Activated T-helper 2 cell treated with anti-CD3 and anti-CD28 coated beads, Interferon-gamma antibody, Interleukin-2, Interleukin-4, amounts not matched to agents 10 μg/mL and 5 μg/mL and 100 μg/mL, durations not matched to agents 14 hours and 24 hours and 36 hours (primary cell): ENCODE results near the gene TSC1. TPM values are rescaled to one million over a fixed set of nuclear protein-coding genes. Genes with fewer than 3 reads are reported as not detected.

ENCODE experiments used
- DNase-seq: peaks from one replicate; pipeline ENCODE4 v3.0.0; 2021; ENCODE audit warnings: low spot score
- H3K27ac Mint-ChIP-seq: one replicate; pipeline ENCODE4 v1.8.0; 2021; ENCODE audit warnings: mixed read lengths
- H3K27me3 Mint-ChIP-seq: one replicate; pipeline ENCODE4 v1.8.0; 2021; ENCODE audit warnings: low read depth, mixed read lengths
- H3K36me3 Mint-ChIP-seq: one replicate; pipeline ENCODE4 v1.8.0; 2021; ENCODE audit warnings: low read depth, mixed read lengths
- H3K4me1 Mint-ChIP-seq: one replicate; pipeline ENCODE4 v1.8.0; 2021; ENCODE audit warnings: low read depth, mixed read lengths
- H3K4me3 Mint-ChIP-seq: one replicate; pipeline ENCODE4 v1.8.0; 2021; ENCODE audit warnings: low read depth, mild to moderate bottlenecking, moderate library complexity, mixed read lengths
- H3K9me3 Mint-ChIP-seq: one replicate; pipeline ENCODE4 v1.8.0; 2021; ENCODE audit warnings: mixed read lengths
- intact Hi-C: fragments of 100-400 bp; cut with micrococcal nuclease; formaldehyde crosslinking; loops from one replicate; pipeline ENCODE4 v1.15.1; 2023
- total RNA-seq: library from RNA; stranded (reverse); gene quantifications from 2 replicates; pipeline ENCODE4 v1.2.3, GENCODE V29; 2022

TSC1 gene
- total RNA-seq, 1 donor from 2014 or later = 29.1 TPM

GRCh38 chr9:132857031-132857430 is 87.4 kb downstream of the TSC1 start:
- H3K9me3 Mint-ChIP-seq = no peaks in the 10 kb centered on the region

DNA sequence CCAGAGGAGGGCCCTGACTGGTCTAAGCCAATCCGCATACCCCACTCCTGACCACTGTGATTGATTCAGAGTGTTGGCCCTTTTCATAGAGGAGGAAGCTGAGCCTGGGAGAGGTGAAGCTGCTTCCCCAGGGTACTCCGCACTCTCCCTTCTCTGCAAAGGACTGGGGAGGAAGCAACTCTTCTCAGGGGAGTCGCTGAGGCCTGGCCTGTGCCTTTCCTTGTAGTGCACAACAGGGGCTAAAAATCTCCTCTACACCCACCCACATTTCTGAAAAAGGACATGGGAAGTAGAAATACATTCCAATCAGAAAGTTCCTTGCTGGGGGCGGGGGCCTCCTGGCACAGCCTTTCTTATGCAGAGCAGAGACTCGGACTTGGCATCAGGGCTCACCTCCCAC is 88.5 kb downstream of the TSC1 start:
- intact Hi-C loops = no loop called here
- Mint-ChIP-seq H3K4me1 (peaks cover 4% of the 10 kb centered on the region), H3K9me3 (no peaks in the 10 kb centered on the region)

More at GRCh38 chr9:132857031-132857430, 87.4 kb downstream of the TSC1 start:
- intact Hi-C loops = no loop called here
- Mint-ChIP-seq H3K4me3 (no peak overlapping the region), H3K36me3 (no peaks in the 10 kb centered on the region), H3K4me1 (no peaks in the 10 kb centered on the region), H3K27ac (no peak overlapping the region), H3K27me3 (peaks cover 1% of the 10 kb centered on the region)
- no peak for DNase-seq

DNA sequence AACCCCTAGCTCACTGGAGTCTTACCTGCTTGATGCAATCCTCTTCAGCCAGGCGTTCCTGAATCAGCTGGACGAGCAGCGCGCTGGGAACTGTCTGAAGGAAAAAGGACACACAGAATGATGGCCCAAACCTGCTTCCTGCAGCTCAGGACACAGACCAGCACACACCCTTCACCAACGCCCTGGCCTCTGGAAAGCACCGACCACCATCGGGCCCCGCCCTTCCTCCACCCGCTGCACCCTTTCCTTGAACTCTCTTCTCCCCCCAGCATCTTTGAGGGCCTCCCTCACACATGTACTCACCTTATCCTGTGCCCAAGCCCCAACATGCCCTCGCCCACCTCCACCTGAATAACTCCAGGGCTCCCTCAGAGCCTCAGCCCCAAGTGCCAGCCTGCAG is 89.6 kb downstream of the TSC1 start:
- no peak for DNase-seq
- no peak overlapping the region for H3K4me3 Mint-ChIP-seq
- H3K9me3 Mint-ChIP-seq = no peaks in the 10 kb centered on the region
- H3K27me3 Mint-ChIP-seq = no peaks in the 10 kb centered on the region
- H3K4me1 Mint-ChIP-seq = peaks cover 8% of the 10 kb centered on the region
- H3K27ac Mint-ChIP-seq = no peak overlapping the region
- intact Hi-C loops = no loop called here
- H3K36me3 Mint-ChIP-seq = no peaks in the 10 kb centered on the region

More for the DNA sequence above, 88.5 kb downstream of the TSC1 start:
- no peaks in the 10 kb centered on the region for H3K36me3 Mint-ChIP-seq
- no peak overlapping the region for H3K27ac Mint-ChIP-seq
- peaks cover 1% of the 10 kb centered on the region for H3K27me3 Mint-ChIP-seq
- no peak overlapping the region for H3K4me3 Mint-ChIP-seq
- DNase-seq = no peak

DNA sequence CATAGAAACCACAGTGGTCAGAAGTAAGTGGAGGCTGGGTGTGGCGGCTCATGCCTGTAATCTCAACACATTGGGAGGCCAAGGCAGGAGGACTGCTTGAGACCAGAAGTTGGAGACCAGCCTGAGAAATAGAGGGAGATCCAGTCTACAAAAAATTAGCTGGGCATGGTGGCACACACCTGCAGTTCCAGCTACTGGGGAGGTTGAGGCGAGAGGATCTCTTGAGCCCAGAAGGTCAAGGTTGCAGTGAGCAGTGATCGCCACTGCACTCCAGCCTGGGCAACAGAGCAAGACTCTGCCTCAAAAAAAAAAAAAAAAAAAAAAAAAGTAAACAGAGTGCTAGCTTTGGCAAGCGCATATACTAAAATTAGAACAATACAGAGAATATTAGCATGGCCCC is 90.9 kb downstream of the TSC1 start:
- H3K4me1 Mint-ChIP-seq = peaks cover 13% of the 10 kb centered on the region
- no peaks in the 10 kb centered on the region for H3K36me3 Mint-ChIP-seq
- no peak overlapping the region for H3K27ac Mint-ChIP-seq
- intact Hi-C loops = no loop called here
- no peak for DNase-seq
- H3K9me3 Mint-ChIP-seq = no peaks in the 10 kb centered on the region
- H3K27me3 Mint-ChIP-seq = no peaks in the 10 kb centered on the region
- H3K4me3 Mint-ChIP-seq = no peak overlapping the region

DNA sequence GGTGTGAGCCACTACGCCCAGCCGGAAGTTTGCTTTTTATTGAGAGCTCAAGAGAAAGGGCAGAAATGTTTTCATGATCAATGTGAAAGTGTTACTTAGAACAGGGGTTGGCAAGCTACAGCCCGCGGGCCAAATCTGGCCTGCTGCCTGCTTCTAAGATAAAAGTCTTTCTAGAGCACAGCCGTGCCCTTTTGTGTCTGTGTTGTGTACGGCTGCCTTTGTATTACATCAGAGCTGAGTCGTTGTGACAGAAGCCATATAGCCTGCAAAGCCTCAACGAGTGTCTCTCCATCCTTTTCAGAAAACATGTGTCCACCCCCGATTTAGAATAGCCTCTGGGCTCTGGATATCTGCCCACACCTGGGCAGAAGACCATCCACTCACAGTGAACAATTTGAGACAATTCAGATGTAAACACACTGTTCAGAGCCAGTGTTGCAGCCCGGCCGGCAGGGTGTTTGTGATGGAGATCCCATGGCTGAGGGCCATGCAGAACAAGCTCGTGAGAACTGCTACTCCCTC is 95.2 kb downstream of the TSC1 start:
- H3K4me3 Mint-ChIP-seq = peak overlapping the region; percentile 1
- H3K4me1 Mint-ChIP-seq = peaks cover 13% of the 10 kb centered on the region
- no peaks in the 10 kb centered on the region for H3K36me3 Mint-ChIP-seq
- H3K9me3 Mint-ChIP-seq = no peaks in the 10 kb centered on the region
- no peak for DNase-seq
- intact Hi-C loops = no loop called here
- no peaks in the 10 kb centered on the region for H3K27me3 Mint-ChIP-seq
- H3K27ac Mint-ChIP-seq = no peak overlapping the region

GRCh38 chr9:132846918-132847515 is 97.4 kb downstream of the TSC1 start:
- Mint-ChIP-seq H3K27me3 (no peaks in the 10 kb centered on the region), H3K36me3 (no peaks in the 10 kb centered on the region), H3K9me3 (no peaks in the 10 kb centered on the region), H3K4me3 (no peak overlapping the region), H3K4me1 (peaks cover 13% of the 10 kb centered on the region), H3K27ac (no peak overlapping the region)
- intact Hi-C loops = no loop called here
- no peak for DNase-seq

DNA sequence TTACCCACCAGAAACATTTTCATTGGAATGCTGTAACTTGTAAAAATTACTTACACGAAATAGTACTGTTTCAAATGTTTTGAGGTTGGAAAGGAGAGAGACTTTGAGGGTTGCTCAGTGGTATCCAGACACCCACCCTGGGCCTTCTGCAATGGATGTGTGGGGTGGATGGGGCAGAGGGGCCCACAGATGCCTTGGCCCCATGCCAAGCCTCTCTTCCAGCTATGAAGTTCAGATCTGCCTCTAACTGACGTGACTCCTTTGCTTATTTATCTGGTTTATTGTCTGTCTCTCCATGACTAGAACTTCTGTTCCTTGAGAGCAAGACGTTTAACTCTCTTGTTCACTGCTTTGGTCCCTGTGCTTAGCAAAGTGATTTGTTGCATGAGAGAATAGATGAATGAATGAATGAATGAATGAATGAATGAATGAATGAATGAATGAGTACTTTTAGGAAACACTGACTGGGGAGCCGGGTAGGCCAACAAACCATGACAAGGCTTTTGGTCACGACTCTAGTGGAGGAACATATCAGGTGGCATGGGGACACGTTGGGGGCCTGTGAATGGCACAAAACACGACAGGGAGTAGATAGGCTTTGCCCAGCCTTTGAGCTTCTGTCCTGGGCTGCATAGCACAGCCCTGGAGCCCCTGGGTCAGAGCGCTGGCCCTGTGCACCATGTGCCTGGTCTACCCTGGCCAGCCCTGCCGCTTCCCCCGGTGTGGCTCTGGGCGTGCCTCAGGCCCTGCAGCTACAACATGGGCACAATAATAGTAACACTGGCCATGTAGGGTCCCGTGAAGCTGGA is 98.1 kb downstream of the TSC1 start:
- no peaks in the 10 kb centered on the region for H3K36me3 Mint-ChIP-seq
- H3K27me3 Mint-ChIP-seq = no peaks in the 10 kb centered on the region
- no peak overlapping the region for H3K4me3 Mint-ChIP-seq
- no peak overlapping the region for H3K27ac Mint-ChIP-seq
- H3K4me1 Mint-ChIP-seq = peaks cover 13% of the 10 kb centered on the region
- H3K9me3 Mint-ChIP-seq = no peaks in the 10 kb centered on the region
- no peak for DNase-seq
- intact Hi-C loops = no loop called here

GRCh38 chr9:132842124-132843044 is 102.0 kb downstream of the TSC1 start:
- Mint-ChIP-seq H3K4me1 (no peaks in the 10 kb centered on the region), H3K27ac (no peak overlapping the region), H3K27me3 (no peaks in the 10 kb centered on the region), H3K9me3 (no peaks in the 10 kb centered on the region), H3K4me3 (no peak overlapping the region), H3K36me3 (no peaks in the 10 kb centered on the region)
- no peak for DNase-seq
- intact Hi-C loops = no loop called here

Other genes starting within 250 kb of the TSC1 start
- not detected in 2 replicates for gene AK8, start 66.3 kb downstream of the TSC1 start, total RNA-seq
- 1.1 and 1.3 TPM in 2 replicates for gene SPACA9, start 65.7 kb downstream of the TSC1 start, total RNA-seq
- not detected in 2 replicates for gene GFI1B, start 34.1 kb upstream of the TSC1 start, total RNA-seq
- 81.6 and 89.7 TPM in 2 replicates for gene GTF3C5, start 86.4 kb upstream of the TSC1 start, total RNA-seq
- 2.0 and 2.1 TPM in 2 replicates for gene CEL, start 117.4 kb upstream of the TSC1 start, total RNA-seq
- gene RALGDS, start 176.6 kb upstream of the TSC1 start, total RNA-seq = 78.8 and 85.8 TPM in 2 replicates
- gene GBGT1, start 219.3 kb upstream of the TSC1 start, total RNA-seq = 6.8 and 7.4 TPM in 2 replicates